HG03378 (cell line): ENCODE results near the gene LGALSL.
A peak's percentile ranks its signal among the peaks of the same experiment; 100 is the strongest.
"Not testable (repeated sequence)": the region's sequence is repeated elsewhere in the genome, so short reads cannot be mapped to it uniquely, and the experiment has no call there.

Experiments used
- ATAC-seq: cut with Tn5 transposase; IDR thresholded peaks from one replicate; pipeline ENCODE4 v1.9.1; 2021; ENCODE audit warnings: mild to moderate bottlenecking, moderate library complexity; ENCODE audit not compliant: unreplicated experiment

The LGALSL gene

DNA sequence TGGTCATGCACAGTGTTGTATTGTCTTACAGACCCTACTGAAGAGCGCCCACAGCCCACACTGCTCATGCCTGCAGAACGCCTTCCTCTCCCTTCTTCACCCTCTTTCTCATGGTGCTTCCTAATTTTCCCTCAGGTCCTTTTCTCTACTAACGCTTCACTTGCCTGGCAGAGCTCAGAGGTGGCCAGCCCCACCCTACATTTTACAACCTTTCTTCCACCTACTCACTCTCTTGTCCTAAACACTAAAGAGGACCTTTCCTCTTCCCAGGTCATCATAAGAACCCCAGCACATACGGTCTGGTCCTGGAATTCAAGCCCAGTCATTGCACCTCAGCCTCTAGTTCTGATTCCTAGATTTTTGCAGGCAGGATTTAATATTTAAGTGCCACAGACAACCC, 11.7 kb upstream of the LGALSL start:
- no peak for ATAC-seq

DNA sequence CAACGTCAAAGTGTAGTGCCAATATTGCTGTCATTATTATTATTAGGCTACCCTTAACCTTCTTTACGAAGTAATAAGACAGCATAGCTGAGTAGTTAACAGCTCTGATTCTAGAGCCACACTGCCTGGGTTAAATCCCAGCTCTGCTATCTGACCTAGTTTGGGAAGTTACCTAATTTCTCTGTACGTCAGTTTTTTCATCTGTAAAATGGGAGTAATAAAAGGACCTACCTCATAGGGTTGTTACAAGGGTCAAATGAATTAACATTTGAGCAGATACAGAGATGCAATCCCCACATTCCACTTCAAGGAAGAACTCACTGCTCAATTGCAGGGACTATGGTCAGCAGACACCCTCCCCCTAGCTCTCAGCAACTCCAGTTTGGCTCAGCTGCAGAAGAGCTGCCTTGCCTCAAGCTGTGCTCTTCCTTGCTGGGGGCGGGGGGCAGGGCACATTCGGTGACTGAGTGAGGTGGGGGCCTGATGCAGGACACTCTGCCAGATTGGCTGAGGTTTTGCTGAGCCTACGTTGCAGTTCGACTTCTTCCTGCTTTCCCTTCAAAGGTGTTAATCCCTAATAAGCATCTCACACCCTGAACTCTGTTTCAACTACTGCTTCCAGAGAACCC, 11.0 kb upstream of the LGALSL start:
- ATAC-seq, result no peak

DNA sequence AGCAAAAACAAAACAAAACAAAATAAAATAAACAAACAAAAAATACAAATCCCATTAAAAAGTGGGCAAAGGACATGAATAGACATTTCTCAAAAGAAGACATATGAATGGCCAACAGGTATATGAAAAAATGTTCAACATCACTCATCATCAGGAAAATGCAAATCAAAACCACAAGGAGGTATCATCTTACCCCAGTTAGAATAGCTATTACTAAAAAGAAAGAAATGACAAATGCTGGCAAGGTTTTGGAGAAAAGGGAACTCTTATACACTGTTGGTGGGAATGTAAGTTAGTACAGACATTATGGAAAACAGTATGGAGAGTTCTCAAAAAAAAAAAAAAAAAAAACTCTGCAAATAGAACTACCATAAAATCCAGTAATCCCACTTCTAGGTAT, 8.0 kb upstream of the LGALSL start:
- ATAC-seq, result not testable (repeated sequence)

- no peak for ATAC-seq
Observed at GRCh38 chr2:64447317-64448040, 6.5 kb upstream of the LGALSL start.

DNA sequence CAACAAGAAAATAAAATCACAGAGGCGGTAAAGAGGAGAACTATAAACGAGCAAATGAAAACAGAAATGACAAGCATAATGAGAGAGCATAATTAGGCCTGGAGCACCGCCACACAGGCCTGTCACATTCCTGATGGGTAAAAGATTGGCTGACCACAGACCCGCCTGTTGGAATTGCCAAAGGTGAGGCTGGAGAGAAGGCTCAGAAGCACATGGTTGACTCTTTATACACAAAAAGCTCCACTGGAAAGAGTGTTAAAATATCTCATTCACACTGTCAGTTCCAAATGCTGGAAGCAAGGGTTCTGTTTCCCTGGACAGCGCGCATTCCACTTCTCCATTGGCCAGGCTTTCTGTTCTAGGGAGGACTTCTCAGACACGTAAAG, 5.9 kb upstream of the LGALSL start:
- ATAC-seq, result no peak

DNA sequence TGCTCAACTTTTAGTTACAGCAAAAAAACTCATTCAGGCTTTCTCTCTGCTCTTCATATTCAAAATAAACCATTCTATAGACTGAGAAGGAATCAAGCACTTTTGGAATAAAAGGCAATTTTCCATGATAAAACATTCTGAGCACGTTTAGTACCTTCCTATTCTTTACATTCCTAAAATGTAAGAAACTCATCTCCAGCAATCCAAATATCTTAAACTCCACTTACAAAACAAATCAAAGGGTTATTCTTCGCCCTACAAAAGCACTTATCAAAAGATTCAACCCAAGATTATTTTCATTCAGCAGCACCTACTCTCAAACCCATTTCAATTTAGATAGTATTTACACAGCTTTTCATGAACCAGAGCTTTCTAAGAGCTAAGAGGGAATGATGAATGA, 2.9 kb upstream of the LGALSL start:
- no peak for ATAC-seq

DNA sequence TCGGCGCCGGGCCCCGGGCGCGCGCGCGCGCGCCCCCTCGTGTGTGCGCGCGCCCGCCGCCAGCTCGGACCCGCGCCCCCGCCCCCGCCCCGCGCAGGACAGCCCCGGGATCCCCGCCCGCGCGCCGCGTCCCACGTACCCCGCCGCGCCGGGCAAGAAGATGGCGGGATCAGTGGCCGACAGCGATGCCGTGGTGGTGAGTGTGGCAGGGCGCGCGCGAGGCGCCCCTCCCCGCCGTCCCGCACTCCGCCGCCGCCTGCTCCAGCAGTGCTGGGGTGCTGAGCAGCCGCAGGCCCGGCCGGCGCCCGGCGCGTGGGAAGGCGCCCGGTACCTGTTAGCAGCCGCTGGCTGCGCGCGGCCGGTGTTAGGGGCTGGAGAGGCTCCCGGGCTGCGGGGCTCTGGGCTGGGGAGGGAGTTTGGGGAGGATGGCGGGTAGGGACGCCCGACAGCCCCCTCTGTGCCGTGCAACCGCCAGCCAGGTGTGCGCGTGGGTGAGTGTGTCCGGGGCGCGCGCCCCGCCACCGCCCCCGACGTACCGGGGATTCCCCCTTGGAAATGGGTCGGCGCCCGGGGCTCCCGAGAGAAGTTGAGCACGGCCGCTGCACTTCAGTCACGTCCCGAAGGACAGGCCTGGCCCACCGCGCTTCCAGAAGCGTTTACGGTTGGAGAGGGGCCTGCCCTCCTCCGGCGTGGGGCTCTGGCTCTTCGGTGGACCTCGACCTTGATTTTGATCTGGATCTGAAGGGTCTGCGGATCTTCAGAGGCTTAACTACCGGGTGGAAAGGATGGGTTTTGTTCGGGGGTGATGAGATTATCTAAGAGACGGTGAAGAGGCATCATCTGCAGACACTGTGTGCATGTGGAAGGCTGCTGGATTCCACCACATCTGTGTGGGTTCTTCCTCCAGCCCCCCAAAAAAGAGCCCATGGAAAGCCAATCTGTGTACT, 697 bp downstream of the LGALSL start:
- ATAC-seq, result peak; percentile 26

- ATAC-seq, result no peak
Observed at GRCh38 chr2:64455545-64455944, 1.6 kb downstream of the LGALSL start.

GRCh38 chr2:64456293-64456692, 2.3 kb downstream of the LGALSL start:
- ATAC-seq, result no peak

DNA sequence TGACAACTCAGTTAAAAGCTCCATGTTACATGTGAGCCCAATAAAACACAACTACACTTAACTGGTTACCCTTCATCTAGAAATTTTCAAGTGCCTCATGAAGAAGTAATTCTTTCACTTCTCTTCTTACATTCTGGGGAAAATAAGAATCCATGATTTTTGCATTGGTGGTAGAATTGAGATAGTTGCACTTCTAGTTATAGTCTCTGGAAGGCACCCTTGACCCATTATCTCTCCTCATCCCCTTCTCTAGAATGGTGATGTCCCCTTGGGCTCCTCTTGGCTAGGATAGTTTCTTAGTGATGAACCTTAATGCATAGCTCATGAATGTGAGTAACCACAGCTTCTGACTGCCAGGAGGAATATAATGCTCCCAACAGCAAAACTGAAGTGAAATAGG, 3.6 kb downstream of the LGALSL start:
- no peak for ATAC-seq

GRCh38 chr2:64459575-64459974, 5.6 kb downstream of the LGALSL start:
- no peak for ATAC-seq

DNA sequence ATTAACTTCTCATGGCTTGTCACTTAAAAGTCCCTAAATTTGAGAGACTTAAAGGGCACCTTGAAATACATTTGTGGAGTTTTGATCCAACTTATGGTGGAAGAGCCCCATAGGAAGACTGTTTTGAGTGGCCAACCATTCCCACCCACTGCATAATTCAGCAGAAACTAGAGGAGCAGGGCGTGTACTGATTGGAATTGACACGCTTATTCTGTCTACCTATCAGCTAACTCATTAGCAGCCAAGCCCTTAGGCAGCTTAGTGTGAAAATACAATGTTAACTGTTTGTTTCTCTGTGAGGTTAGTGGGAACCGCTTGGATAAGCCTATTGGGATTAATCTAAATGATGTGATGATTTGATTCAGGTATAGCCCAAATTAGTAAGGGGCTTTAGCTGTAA, 6.4 kb downstream of the LGALSL start:
- ATAC-seq, result no peak

GRCh38 chr2:64461271-64462058, 7.5 kb downstream of the LGALSL start:
- no peak for ATAC-seq

DNA sequence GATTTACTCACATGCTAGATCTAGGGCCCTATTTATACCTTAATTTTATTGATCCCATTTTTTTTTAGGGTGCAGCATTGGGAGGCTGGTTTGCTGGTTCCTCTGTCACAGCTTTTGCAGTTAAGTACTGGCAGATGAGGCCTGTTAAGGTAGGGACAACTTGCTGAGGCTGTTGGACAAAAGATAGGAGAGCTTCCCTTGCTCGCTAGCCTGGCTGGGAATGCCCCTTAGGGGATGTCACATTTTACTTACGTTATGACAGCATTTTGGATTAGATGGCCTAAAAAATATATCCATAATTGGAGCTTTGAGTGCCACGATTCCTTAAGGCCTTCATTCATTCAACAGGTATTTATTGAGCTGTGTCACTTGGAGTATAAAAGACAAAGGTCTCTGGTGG, 8.2 kb downstream of the LGALSL start:
- ATAC-seq, result no peak

DNA sequence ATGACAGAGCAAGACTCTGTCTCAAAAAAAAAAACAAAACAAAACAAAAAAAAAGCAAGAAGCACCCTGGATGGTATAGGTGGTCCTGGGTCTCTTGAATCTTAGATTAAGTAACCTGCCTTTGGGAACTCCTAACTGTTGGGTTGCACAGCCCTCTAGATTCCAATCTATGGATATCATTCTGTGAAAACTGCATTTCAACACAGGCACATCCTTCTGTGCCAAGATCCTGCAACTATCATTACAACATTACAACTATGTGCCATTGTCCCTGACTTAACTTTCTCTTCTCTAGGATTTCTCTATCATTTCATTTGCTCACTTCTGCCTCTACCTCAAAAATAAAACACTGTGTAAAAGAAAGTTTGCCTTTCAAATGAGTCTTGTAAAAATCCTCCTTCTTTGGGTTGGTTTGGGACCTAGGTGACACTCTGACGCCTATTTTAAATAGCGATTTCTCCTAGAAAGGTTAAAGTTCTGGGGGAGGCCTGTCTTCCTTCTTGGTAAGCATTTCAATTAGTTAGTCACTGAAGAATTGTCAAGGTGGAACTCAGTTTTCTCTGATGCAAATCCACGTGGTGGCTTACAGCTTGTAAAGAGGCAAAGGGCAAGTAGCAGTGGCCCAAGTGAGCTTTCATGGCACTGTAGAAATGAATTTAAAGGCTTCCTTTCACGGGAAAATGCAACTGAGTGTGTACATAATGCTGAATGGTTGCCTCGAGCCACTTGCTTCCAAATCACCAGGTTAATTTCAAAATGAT, 9.2 kb downstream of the LGALSL start:
- no peak for ATAC-seq

DNA sequence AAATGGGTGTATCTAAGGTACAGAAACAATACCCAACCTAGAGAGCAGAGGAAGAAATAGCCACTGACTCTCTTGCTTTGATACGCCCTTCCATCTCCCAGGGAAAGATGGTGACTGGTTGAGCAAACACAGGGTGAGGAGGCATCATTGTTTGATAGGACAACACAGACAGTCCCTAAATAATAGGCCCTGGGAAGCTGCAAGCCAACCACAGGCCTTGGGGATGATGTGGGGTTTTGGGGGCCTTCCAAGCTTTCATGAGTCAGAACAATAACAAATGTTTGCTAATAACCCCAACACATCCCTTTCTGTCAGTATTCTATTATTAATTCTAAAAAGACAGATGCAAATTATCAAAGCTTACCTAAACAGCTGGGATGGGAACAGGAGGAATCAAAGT, 9.8 kb downstream of the LGALSL start:
- no peak for ATAC-seq

GRCh38 chr2:64466478-64467085, 12.6 kb downstream of the LGALSL start:
- no peak for ATAC-seq

- no peak for ATAC-seq
Observed at GRCh38 chr2:64467096-64467843, 13.3 kb downstream of the LGALSL start.

DNA sequence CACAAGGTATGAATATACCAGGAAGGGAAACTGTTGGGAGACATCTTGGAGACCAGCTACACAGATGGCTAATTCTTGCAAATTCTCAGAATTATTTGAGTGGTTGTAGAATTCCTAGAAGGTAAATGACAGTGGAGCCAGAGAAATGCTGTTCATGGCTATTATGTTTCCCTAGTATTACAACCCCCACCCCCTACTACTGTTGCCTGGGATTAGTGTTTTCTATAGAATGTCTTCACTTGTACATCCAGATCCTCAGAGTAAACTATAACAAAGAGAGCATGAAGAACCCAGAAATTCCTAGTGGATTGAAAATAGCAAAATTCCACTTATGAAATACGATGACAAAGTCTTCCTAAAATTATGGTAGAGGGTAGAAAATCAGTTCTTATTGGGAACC, 15.3 kb downstream of the LGALSL start:
- ATAC-seq, result no peak
